HepG2 (cell line): ENCODE data around the gene TLR1. TPM values are rescaled to one million over a fixed set of nuclear protein-coding genes. Genes with fewer than 3 reads are reported as not detected.
A peak's percentile ranks its signal among the peaks of the same experiment; 100 is the strongest.

ENCODE experiments used
- ATAC-seq: fragments of 200-7000 bp; cut with Tn5 transposase; 3 replicates; pipeline ENCODE4 v1.9.1; 2020; ENCODE audit warnings: mild to moderate bottlenecking, moderate library complexity
- BruUV-seq: library from RNA; stranded (reverse); fragments of 400-500 nt; replicated peaks from 2 replicates; lab custom pipeline; 2021; lab: Mats Ljungman, UMichigan
- CTCF ChIA-PET: fragments of 300-600 bp; formaldehyde crosslinking; extraction: SDS; loops from one replicate; lab custom pipeline; 2021; ENCODE audit warnings: low total read pairs, inconsistent platforms, low intra/inter-chr PET ratio; lab: Yijun Ruan, JAX
- POLR2A ChIA-PET: fragments of 350-600 bp; sonication (Branson Sonifier 250); formaldehyde crosslinking; loops from one replicate; lab custom pipeline; 2020; ENCODE audit warnings: antibody characterized with exemption, inconsistent platforms; lab: Yijun Ruan, JAX
- DNase-seq: peaks from one replicate; pipeline ENCODE4 v3.0.0-alpha.2; 2015; ENCODE audit warnings: low spot score
- FAIRE-seq: peaks from 3 replicates; lab custom pipeline; 2011; peaks lifted over from hg19 to GRCh38; lab: Jason Lieb, UNC
- H2AFZ ChIP-seq: one replicate; pipeline ENCODE4 v1.6.1; 2011; ENCODE audit warnings: low read length, inconsistent platforms
- H3K27ac ChIP-seq: fragments of 300-600 bp; 3 replicates; pipeline ENCODE4 v1.8.0; 2011; ENCODE audit warnings: mixed run types, mild to moderate bottlenecking, mixed read lengths, low read length, inconsistent platforms; ENCODE audit not compliant: insufficient read depth; ENCODE audit errors: extremely low read length
- H3K27me3 ChIP-seq, 2 experiments: fragments of 200-600 bp in 1 of 2; 2 replicates in 1 of 2; 3 replicates in 1 of 2; pipeline versions ENCODE4 v1.6.0 to v1.8.0; 2011; ENCODE audit warnings: low read length in 2 of 2, mild to moderate bottlenecking in 2 of 2, moderate library complexity in 2 of 2, inconsistent platforms in 1 of 2; ENCODE audit not compliant: insufficient read depth in 2 of 2, control insufficient read depth in 1 of 2
- H3K36me3 ChIP-seq, 2 experiments: fragments of 200-600 bp in 1 of 2; replicated peaks in 1 of 2; 2 replicates in 1 of 2; 3 replicates in 1 of 2; pipeline versions ENCODE4 v1.5.1 to v1.8.0; 2011; ENCODE audit warnings: low read length in 2 of 2, inconsistent platforms in 1 of 2; ENCODE audit not compliant: insufficient read depth in 2 of 2, control insufficient read depth in 1 of 2
- H3K4me1 ChIP-seq: 2 replicates; pipeline ENCODE4 v1.5.1; 2012; ENCODE audit warnings: low read length, inconsistent platforms; ENCODE audit not compliant: insufficient read depth
- H3K4me2 ChIP-seq: 2 replicates; pipeline ENCODE4 v1.6.0; 2011; ENCODE audit warnings: low read depth, low read length, inconsistent platforms
- H3K4me3 ChIP-seq, 3 experiments: fragments of 200-600 bp in 1 of 3; sonication (generic), shearing (Covaris generic) in 1 of 3; replicated peaks in 1 of 3; 2 replicates each; pipeline ENCODE4 v1.5.1; 2011 to 2016; ENCODE audit warnings: low read length in 3 of 3, inconsistent platforms in 2 of 3, low read depth in 2 of 3, mild to moderate bottlenecking in 2 of 3, control low read depth in 1 of 3, mixed read lengths in 1 of 3; ENCODE audit not compliant: insufficient read depth in 1 of 3
- H3K79me2 ChIP-seq: one replicate; pipeline ENCODE4 v1.6.1; 2011; ENCODE audit warnings: low read length, inconsistent platforms; ENCODE audit not compliant: insufficient read depth
- H3K9ac ChIP-seq: 2 replicates; pipeline ENCODE4 v1.6.0; 2011; ENCODE audit warnings: mild to moderate bottlenecking, low read depth, low read length, inconsistent platforms; ENCODE audit not compliant: insufficient read depth
- H3K9me3 ChIP-seq: 2 replicates; pipeline ENCODE4 v1.5.1; 2012; ENCODE audit warnings: mild to moderate bottlenecking, low read length
- H4K20me1 ChIP-seq: 2 replicates; pipeline ENCODE4 v1.6.0; 2011; ENCODE audit warnings: inconsistent platforms, mild to moderate bottlenecking, low read length, moderate library complexity; ENCODE audit not compliant: insufficient read depth
- CEBPB ChIP-seq: IDR thresholded peaks from 2 replicates; pipeline ENCODE4 v1.6.1; 2011; ENCODE audit warnings: low read depth, low read length, improper control_type of control experiment, borderline replicate concordance
- MAFK ChIP-seq, 2 experiments: IDR thresholded peaks in 1 of 2; conservative IDR thresholded peaks in 1 of 2; 2 replicates each; pipeline ENCODE4 v1.6.1; 2011; ENCODE audit warnings: improper control_type of control experiment in 2 of 2, low read length in 2 of 2
- ZNF530 ChIP-seq: sonication (generic); formaldehyde crosslinking; IDR thresholded peaks from 2 replicates; pipeline ENCODE4 v1.5.0; 2020; ENCODE audit warnings: low read depth, mild to moderate bottlenecking, missing genetic modification reagents
- ZNF543 ChIP-seq: sonication (generic); formaldehyde crosslinking; IDR thresholded peaks from 2 replicates; pipeline ENCODE4 v1.4.0; 2020; ENCODE audit warnings: mild to moderate bottlenecking, missing genetic modification reagents
- ZNF557 ChIP-seq: sonication (generic); formaldehyde crosslinking; IDR thresholded peaks from 2 replicates; pipeline ENCODE4 v1.4.0; 2020; ENCODE audit warnings: missing genetic modification reagents
- ZNF710 ChIP-seq: sonication (generic); formaldehyde crosslinking; IDR thresholded peaks from 2 replicates; pipeline ENCODE4 v1.5.0; 2020; ENCODE audit warnings: mild to moderate bottlenecking, missing genetic modification reagents, borderline replicate concordance
- ZNF766 ChIP-seq: sonication (generic); formaldehyde crosslinking; IDR thresholded peaks from 2 replicates; pipeline ENCODE4 v1.5.0; 2020; ENCODE audit warnings: missing genetic modification reagents, borderline replicate concordance
- ZNF782 ChIP-seq: sonication (generic); formaldehyde crosslinking; IDR thresholded peaks from 2 replicates; pipeline ENCODE4 v1.4.0; 2020; ENCODE audit warnings: missing genetic modification reagents, mild to moderate bottlenecking, borderline replicate concordance
- WGBS: methylation state at CpG from one replicate; pipeline ENCODE4 v1.1.6; 2017; ENCODE audit warnings: low lambda C conversion rate; 5-methylcytosine and 5-hydroxymethylcytosine counted together
- in situ Hi-C: cut with HindIII; loops from 2 replicates; pipeline ENCODE4 v1.10.0; 2017; ENCODE audit warnings: low pct_unique_long_range_greater_than_20kb; ENCODE audit not compliant: extremely low pct_ligation_motif_present
- intact Hi-C: fragments of 100-400 bp; cut with micrococcal nuclease; formaldehyde crosslinking; loops from one replicate; pipeline ENCODE4 v1.10.0; 2022; ENCODE audit not compliant: unreplicated experiment
- polyA plus RNA-seq, 8 experiments: library from polyadenylated mRNA; depleted of rRNA in 3 of 8; stranded (reverse) in 7 of 8; unstranded in 1 of 8; fragments of >200 nt; fragmentation: Illumina TruSeq in 4 of 8; extraction: Trizol in 4 of 8; gene quantifications; 2 replicates each; pipeline versions ENCODE4 v1.2.1 to v1.2.3, GENCODE V29; 2011 to 2016; ENCODE audit warnings: low read depth in 4 of 8, missing spikeins in 1 of 8, mixed read lengths in 1 of 8; ENCODE audit not compliant: insufficient read depth in 1 of 8
- total RNA-seq, 5 experiments: library from RNA; depleted of rRNA; stranded (reverse); fragments of >200 nt; fragmentation: Illumina TruSeq; extraction: Trizol; gene quantifications; 2 replicates each; pipeline ENCODE4 v1.2.3, GENCODE V29; 2016; ENCODE audit warnings: low read depth in 1 of 5

Gene TLR1
- total and polyA plus RNA-seq, 2 of the 13 experiments (the other 11 are each of a cell fraction or from before 2014, with no cell fraction given), result 0.08 to 0.11 TPM

- Histone ChIP-seq H3K4me2 (no peak overlapping the region), H3K4me3 (no peak overlapping the region), H3K9ac (no peak overlapping the region), H3K27me3 (peaks cover 0 to 7% of the 10 kb centered on the region in 2 experiments; a peak in 2 of 5 replicates), H3K27ac (no peak overlapping the region), H2AFZ (no peak overlapping the region), H3K4me1 (no peaks in the 10 kb centered on the region), H3K9me3 (no peaks in the 10 kb centered on the region), H3K79me2 (no peaks in the 10 kb centered on the region), H4K20me1 (no peaks in the 10 kb centered on the region), H3K36me3 (no peaks in the 10 kb centered on the region)
- CTCF ChIA-PET, result no interaction called here
- POLR2A ChIA-PET, result no interaction called here
- no TSS peak for BruUV-seq
- DNase-seq (no peak), ATAC-seq (no peak), FAIRE-seq (no peak)
- TF ChIP-seq ZNF557 (CRISPR knock-in tag) (no peak), ZNF766 (no peak), CEBPB (0 out of 2 replicates have a peak, but pooled peaks have one; percentile 12)
- intact Hi-C loops, result no loop called here
- WGBS, result 76% methylated on average over 3 of the region's 3 CpGs
- in situ Hi-C loops, result no loop called here
Observed at GRCh38 chr4:38846015-38846414, 41.4 kb upstream of the TLR1 start.

- TF ChIP-seq ZNF782, result no peak
- no peak for TF ChIP-seq ZNF530
- no peak for TF ChIP-seq ZNF543 (CRISPR knock-in tag)
- no peak for TF ChIP-seq MAFK (conservative IDR thresholded peaks at IDR 0.05 in 1 of 2, IDR thresholded peaks at IDR 0.05 in 1 of 2; ENCODE audit: low read length in 2 of 2)
- TF ChIP-seq ZNF710 (CRISPR knock-in tag), result no peak
- Histone ChIP-seq H2AFZ (no peak overlapping the region), H4K20me1 (no peaks in the 10 kb centered on the region), H3K27me3 (peaks cover 0 to 7% of the 10 kb centered on the region in 2 experiments; a peak in 2 of 5 replicates), H3K4me2 (no peak overlapping the region), H3K36me3 (no peaks in the 10 kb centered on the region), H3K4me1 (no peaks in the 10 kb centered on the region), H3K9me3 (no peaks in the 10 kb centered on the region), H3K27ac (no peak overlapping the region), H3K4me3 (no peak overlapping the region), H3K79me2 (no peaks in the 10 kb centered on the region), H3K9ac (no peak overlapping the region)
- in situ Hi-C loops (no loop called here), intact Hi-C loops (no loop called here)
- ChIA-PET CTCF (no interaction called here), POLR2A (no interaction called here)
- DNase-seq (no peak), ATAC-seq (no peak), FAIRE-seq (no peak)
- 18% methylated on average over 4 of the region's 4 CpGs for WGBS
- no TSS peak for BruUV-seq
Observed at GRCh38 chr4:38842994-38843393, 38.4 kb upstream of the TLR1 start.
